MM.1S (cell line): ENCODE results near the gene ERICH6.

Experiments used
- CTCF ChIP-seq: fragments of 300-600 bp; sonication (generic); IDR thresholded peaks from 2 replicates; pipeline ENCODE4 v1.5.1; 2016; ENCODE audit warnings: antibody characterized with exemption, low read length, mixed read lengths
- EZH2 ChIP-seq: fragments of 300-600 bp; sonication (generic); optimal IDR thresholded peaks from 2 replicates; pipeline ENCODE3; 2017; ENCODE audit warnings: low read depth, mild to moderate bottlenecking, antibody characterized with exemption, low read length, mixed read lengths
- EZH2phosphoT487 ChIP-seq: fragments of 300-600 bp; sonication (generic); IDR thresholded peaks from 2 replicates; pipeline ENCODE4 v1.6.1; 2018; ENCODE audit warnings: antibody characterized with exemption, low read length

GRCh38 chr3:150703756-150704344 is at the start of gene ERICH6:
- TF ChIP-seq CTCF (peak; percentile 23), EZH2phosphoT487 (no peak), EZH2 (no peak)
